OCI-LY3 (cell line): ENCODE results near the gene CGB2.

Experiments used
- H2AFZ ChIP-seq: fragments of 200-600, 300-600 bp; shearing (Covaris generic); 2 replicates; pipeline ENCODE4 v1.6.0; 2014; ENCODE audit warnings: antibody characterized with exemption, low read depth, low read length
- H3K27ac ChIP-seq: fragments of 200-600, 300-600 bp; sonication (generic); 2 replicates; pipeline ENCODE4 v1.5.1; 2014; ENCODE audit warnings: mild to moderate bottlenecking, low read length, moderate library complexity, mixed read lengths
- H3K27me3 ChIP-seq: fragments of 200-600, 300-600 bp; sonication (generic); 2 replicates; pipeline ENCODE4 v1.6.1; 2014; ENCODE audit warnings: low read depth, low read length, mixed read lengths
- H3K36me3 ChIP-seq: fragments of 200-600, 300-600 bp; sonication (generic); replicated peaks from 2 replicates; pipeline ENCODE3; 2014; ENCODE audit warnings: low read depth, low read length, mixed read lengths
- H3K4me1 ChIP-seq: fragments of 300-600, 200-600 bp; sonication (generic); 2 replicates; pipeline ENCODE4 v1.6.1; 2014; ENCODE audit warnings: low read length, mixed read lengths
- H3K4me2 ChIP-seq: fragments of 200-600, 300-600 bp; sonication (generic); 2 replicates; pipeline ENCODE4 v1.6.1; 2014; ENCODE audit warnings: low read length, mixed read lengths
- H3K4me3 ChIP-seq: fragments of 300-600, 200-600 bp; sonication (generic); 2 replicates; pipeline ENCODE4 v1.5.1; 2014; ENCODE audit warnings: antibody characterized with exemption, mild to moderate bottlenecking, low read length, moderate library complexity
- H3K79me2 ChIP-seq: fragments of 300-600, 200-600 bp; shearing (Covaris generic); 2 replicates; pipeline ENCODE4 v1.6.1; 2014; ENCODE audit warnings: mild to moderate bottlenecking, low read length, mixed read lengths
- H3K9ac ChIP-seq: fragments of 300-600, 200-600 bp; shearing (Covaris generic); 2 replicates; pipeline ENCODE4 v1.6.0; 2014; ENCODE audit warnings: mild to moderate bottlenecking, low read length, moderate library complexity
- H3K9me3 ChIP-seq: fragments of 200-600, 300-600 bp; shearing (Covaris generic); 2 replicates; pipeline ENCODE4 v1.6.1; 2014; ENCODE audit warnings: low read length, mixed read lengths; ENCODE audit not compliant: insufficient read depth
- H4K20me1 ChIP-seq: fragments of 200-600, 300-600 bp; sonication (generic); 2 replicates; pipeline ENCODE4 v1.6.1; 2016; ENCODE audit warnings: low read length, mixed read lengths; ENCODE audit not compliant: insufficient read depth
- CTCF ChIP-seq: fragments of 200-600, 300-600 bp; sonication (generic); IDR thresholded peaks from 2 replicates; pipeline ENCODE4 v1.5.1; 2014; ENCODE audit warnings: antibody characterized with exemption, low read length, low read depth
- EZH2phosphoT487 ChIP-seq: fragments of 200-600 bp; shearing (Covaris generic); IDR thresholded peaks from 2 replicates; pipeline ENCODE4 v1.6.1; 2018; ENCODE audit warnings: antibody characterized with exemption, mixed run types, low read depth

Gene CGB2

DNA sequence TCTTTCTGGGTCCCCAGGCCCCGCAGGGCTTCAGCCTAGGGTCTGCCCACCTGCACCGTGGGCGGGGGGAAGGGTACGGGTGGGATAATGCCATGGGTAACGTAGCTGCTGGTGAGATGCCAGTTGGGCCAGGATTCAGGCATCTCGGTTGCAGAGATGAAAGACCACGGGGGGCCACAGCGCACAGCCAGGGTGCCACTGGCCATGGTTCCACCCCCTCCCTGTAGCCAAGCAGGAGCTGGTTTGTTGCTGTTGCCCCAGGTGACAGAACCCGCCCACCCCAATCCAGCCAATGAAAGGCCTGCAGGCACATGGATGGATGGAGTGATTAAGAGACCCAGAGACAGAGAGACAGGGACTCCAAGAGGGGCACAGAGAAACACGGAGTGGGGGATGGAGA, 26.9 kb downstream of the CGB2 start:
- TF ChIP-seq CTCF = no peak
- no peak for TF ChIP-seq EZH2phosphoT487
- Histone ChIP-seq H3K9ac (no peak overlapping the region), H4K20me1 (no peaks in the 10 kb centered on the region), H3K4me1 (no peaks in the 10 kb centered on the region), H3K4me3 (no peak overlapping the region), H3K79me2 (no peaks in the 10 kb centered on the region), H3K27ac (no peak overlapping the region), H3K36me3 (no peaks in the 10 kb centered on the region), H2AFZ (no peak overlapping the region), H3K9me3 (no peaks in the 10 kb centered on the region), H3K4me2 (no peak overlapping the region), H3K27me3 (no peaks in the 10 kb centered on the region)

GRCh38 chr19:49059053-49059452, 27.4 kb downstream of the CGB2 start:
- TF ChIP-seq CTCF (no peak), EZH2phosphoT487 (no peak)
- H3K36me3 ChIP-seq = no peaks in the 10 kb centered on the region
- H4K20me1 ChIP-seq = no peaks in the 10 kb centered on the region
- H2AFZ ChIP-seq = no peak overlapping the region
- no peak overlapping the region for H3K4me3 ChIP-seq
- no peaks in the 10 kb centered on the region for H3K79me2 ChIP-seq
- no peaks in the 10 kb centered on the region for H3K4me1 ChIP-seq
- no peak overlapping the region for H3K9ac ChIP-seq
- H3K27me3 ChIP-seq = 0 out of 2 replicates have a peak, but pooled peaks cover 1% of the 10 kb centered on the region
- no peak overlapping the region for H3K4me2 ChIP-seq
- H3K9me3 ChIP-seq = no peaks in the 10 kb centered on the region
- H3K27ac ChIP-seq = no peak overlapping the region

- TF ChIP-seq EZH2phosphoT487 = no peak
- no peak for TF ChIP-seq CTCF
- H3K36me3 ChIP-seq = no peaks in the 10 kb centered on the region
- no peak overlapping the region for H2AFZ ChIP-seq
- no peak overlapping the region for H3K9ac ChIP-seq
- no peak overlapping the region for H3K4me2 ChIP-seq
- H3K4me1 ChIP-seq = no peaks in the 10 kb centered on the region
- H3K27ac ChIP-seq = no peak overlapping the region
- no peak overlapping the region for H3K4me3 ChIP-seq
- no peaks in the 10 kb centered on the region for H3K79me2 ChIP-seq
- peaks cover 13% of the 10 kb centered on the region for H3K27me3 ChIP-seq
- no peaks in the 10 kb centered on the region for H4K20me1 ChIP-seq
- H3K9me3 ChIP-seq = no peaks in the 10 kb centered on the region
Measured at GRCh38 chr19:49061000-49061399, 29.3 kb downstream of the CGB2 start.

DNA sequence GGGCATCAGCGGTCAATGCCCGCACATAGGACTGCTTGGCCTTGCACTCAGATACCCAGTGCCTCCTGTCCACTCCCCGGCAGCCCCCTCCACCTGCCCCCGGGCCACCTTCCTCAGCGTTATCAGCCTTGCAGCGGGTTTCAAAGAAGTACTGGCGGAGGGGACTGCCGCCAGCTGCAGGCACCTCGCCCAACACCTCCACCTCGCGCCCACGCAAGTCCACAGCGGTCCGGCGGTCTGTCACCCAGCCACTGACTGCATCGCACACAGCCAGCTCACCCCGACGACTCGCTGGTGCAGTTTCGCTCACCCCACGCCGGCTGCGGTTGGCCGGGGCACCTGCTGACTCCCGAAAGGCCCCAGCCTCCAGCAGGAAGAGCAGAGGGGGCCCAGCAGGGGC, 29.8 kb downstream of the CGB2 start:
- no peak overlapping the region for H3K27ac ChIP-seq
- no peaks in the 10 kb centered on the region for H4K20me1 ChIP-seq
- H3K27me3 ChIP-seq = peaks cover 17% of the 10 kb centered on the region
- H3K79me2 ChIP-seq = no peaks in the 10 kb centered on the region
- no peaks in the 10 kb centered on the region for H3K9me3 ChIP-seq
- TF ChIP-seq CTCF (no peak), EZH2phosphoT487 (no peak)
- H3K4me1 ChIP-seq = no peaks in the 10 kb centered on the region
- H2AFZ ChIP-seq = no peak overlapping the region
- no peak overlapping the region for H3K9ac ChIP-seq
- no peak overlapping the region for H3K4me3 ChIP-seq
- H3K36me3 ChIP-seq = no peaks in the 10 kb centered on the region
- H3K4me2 ChIP-seq = no peak overlapping the region
